NCI-H1436 (cell line): ENCODE measurements around the gene LRRC42.

Experiments
- DNase-seq: peaks from one replicate; lab custom pipeline; 2025; lab: John Stamatoyannopoulos, UW

LRRC42 gene

GRCh38 chr1:54004481-54005049, 58.4 kb downstream of the LRRC42 start:
- no peak for DNase-seq

- DNase-seq = no peak
Observed at GRCh38 chr1:54006508-54006907, 60.4 kb downstream of the LRRC42 start.

- DNase-seq = no peak
Observed at GRCh38 chr1:54007613-54008012, 61.5 kb downstream of the LRRC42 start.

GRCh38 chr1:54008876-54009275, 62.7 kb downstream of the LRRC42 start:
- DNase-seq = no peak

GRCh38 chr1:54009406-54009805, 63.3 kb downstream of the LRRC42 start:
- no peak for DNase-seq

GRCh38 chr1:54010415-54011117, 64.4 kb downstream of the LRRC42 start:
- no peak for DNase-seq

- no peak for DNase-seq
Observed at GRCh38 chr1:54011316-54012007, 65.3 kb downstream of the LRRC42 start.

- no peak for DNase-seq
Observed at GRCh38 chr1:54012008-54012325, 65.8 kb downstream of the LRRC42 start.

GRCh38 chr1:54012863-54013262, 66.7 kb downstream of the LRRC42 start:
- DNase-seq = no peak

GRCh38 chr1:54013393-54014008, 67.4 kb downstream of the LRRC42 start:
- DNase-seq = no peak

- no peak for DNase-seq
Observed at GRCh38 chr1:54014009-54014629, 68.0 kb downstream of the LRRC42 start.

GRCh38 chr1:54016343-54017282, 70.5 kb downstream of the LRRC42 start:
- no peak for DNase-seq
